ENCODE results near the gene ZNF689. TPM values are rescaled to one million over a fixed set of nuclear protein-coding genes. Genes with fewer than 3 reads are reported as not detected.

The ZNF689 gene
- total and polyA plus RNA-seq, 2 of the 13 experiments (the other 11 are each of a cell fraction or from before 2014, with no cell fraction given) = 9.7 to 19.5 TPM

DNA sequence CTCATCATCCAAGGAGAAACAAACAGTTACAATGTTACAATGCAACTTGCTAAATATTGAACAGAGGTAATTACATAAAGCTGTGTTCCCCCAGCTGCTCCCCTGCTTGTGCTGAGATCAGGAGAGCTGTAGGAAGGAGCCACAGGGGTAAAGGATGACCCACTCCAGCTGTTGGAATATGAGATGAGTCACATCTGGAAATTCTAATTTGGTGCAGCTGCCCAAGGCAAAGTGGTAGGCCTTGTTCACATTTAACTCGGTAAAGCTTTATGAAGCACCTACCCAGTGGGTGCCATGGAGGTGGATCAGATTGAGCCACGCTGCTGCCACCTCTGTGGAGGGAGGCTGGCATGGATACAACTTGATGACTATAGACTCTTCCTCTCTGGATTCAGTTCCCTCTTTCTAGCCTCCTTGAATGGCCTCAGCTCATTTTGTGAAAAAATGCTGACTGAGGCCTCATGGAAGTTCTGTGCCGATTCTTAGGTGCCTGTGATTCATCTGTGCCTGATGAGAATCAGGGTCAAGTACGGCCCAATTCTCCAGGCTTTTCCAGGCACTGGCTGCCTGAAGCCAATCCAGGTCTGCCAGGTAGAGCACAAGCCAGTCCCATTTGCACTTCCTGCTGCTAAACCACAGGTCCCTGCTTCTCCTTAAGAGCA, 7.4 kb downstream of the ZNF689 start (continued):
- TF ChIP-seq, protein P1, sequence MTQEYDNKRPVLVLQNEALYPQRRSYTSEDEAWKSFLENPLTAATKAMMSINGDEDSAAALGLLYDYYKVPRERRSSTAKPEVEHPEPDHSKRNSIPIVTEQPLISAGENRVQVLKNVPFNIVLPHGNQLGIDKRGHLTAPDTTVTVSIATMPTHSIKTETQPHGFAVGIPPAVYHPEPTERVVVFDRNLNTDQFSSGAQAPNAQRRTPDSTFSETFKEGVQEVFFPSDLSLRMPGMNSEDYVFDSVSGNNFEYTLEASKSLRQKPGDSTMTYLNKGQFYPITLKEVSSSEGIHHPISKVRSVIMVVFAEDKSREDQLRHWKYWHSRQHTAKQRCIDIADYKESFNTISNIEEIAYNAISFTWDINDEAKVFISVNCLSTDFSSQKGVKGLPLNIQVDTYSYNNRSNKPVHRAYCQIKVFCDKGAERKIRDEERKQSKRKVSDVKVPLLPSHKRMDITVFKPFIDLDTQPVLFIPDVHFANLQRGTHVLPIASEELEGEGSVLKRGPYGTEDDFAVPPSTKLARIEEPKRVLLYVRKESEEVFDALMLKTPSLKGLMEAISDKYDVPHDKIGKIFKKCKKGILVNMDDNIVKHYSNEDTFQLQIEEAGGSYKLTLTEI (CRISPR knock-in tag; conservative IDR thresholded peaks at IDR 0.05) = no peak
- TF ChIP-seq ZNF30 (CRISPR knock-in tag; IDR thresholded peaks at IDR 0.05) (no peak), IKZF4 (CRISPR knock-in tag; IDR thresholded peaks at IDR 0.05; ENCODE audit: borderline replicate concordance, low read depth, not compliant biosample characterization) (no peak), TP53 (CRISPR knock-in tag; conservative IDR thresholded peaks at IDR 0.05) (no peak), SUZ12 (IDR thresholded peaks at IDR 0.05; ENCODE audit: low read depth, low read length) (no peak), ZNF333 (CRISPR knock-in tag; IDR thresholded peaks at IDR 0.05; ENCODE audit: borderline replicate concordance) (no peak), BORCS8-MEF2B (CRISPR knock-in tag; IDR thresholded peaks at IDR 0.05) (0 out of 2 replicates have a peak, but pooled peaks have one; percentile 28), ZNF652 (CRISPR knock-in tag; IDR thresholded peaks at IDR 0.05; ENCODE audit: borderline replicate concordance, low read depth) (no peak), RBM39 (IDR thresholded peaks at IDR 0.05; ENCODE audit: low read depth, low read length, poor library complexity, severe bottlenecking) (no peak), MAFK (conservative IDR thresholded peaks at IDR 0.05 in 1 of 2, IDR thresholded peaks at IDR 0.05 in 1 of 2; ENCODE audit: low read length in 2 of 2) (peak; percentile 41 to 52; a peak in 3 of 4 replicates), HNRNPH1 (optimal IDR thresholded peaks at IDR 0.05; ENCODE audit: low read depth, low read length) (no peak), TAF1 (CRISPR knock-in tag; IDR thresholded peaks at IDR 0.05) (no peak)
- TF ChIP-seq, protein P2, sequence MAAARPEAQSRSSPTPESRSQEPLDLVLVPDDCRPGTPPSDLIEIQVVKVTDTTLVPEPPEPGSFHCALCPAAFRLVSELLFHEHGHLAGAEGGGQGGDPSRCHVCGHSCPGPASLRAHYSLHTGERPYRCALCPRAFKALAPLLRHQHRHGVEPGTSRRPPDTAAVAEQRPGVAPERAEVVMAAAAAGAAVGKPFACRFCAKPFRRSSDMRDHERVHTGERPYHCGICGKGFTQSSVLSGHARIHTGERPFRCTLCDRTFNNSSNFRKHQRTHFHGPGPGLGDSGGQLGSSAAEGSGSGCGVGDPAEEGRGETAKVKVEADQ (CRISPR knock-in tag; IDR thresholded peaks at IDR 0.05; ENCODE audit: borderline replicate concordance) = no peak
- TF ChIP-seq, protein P3, sequence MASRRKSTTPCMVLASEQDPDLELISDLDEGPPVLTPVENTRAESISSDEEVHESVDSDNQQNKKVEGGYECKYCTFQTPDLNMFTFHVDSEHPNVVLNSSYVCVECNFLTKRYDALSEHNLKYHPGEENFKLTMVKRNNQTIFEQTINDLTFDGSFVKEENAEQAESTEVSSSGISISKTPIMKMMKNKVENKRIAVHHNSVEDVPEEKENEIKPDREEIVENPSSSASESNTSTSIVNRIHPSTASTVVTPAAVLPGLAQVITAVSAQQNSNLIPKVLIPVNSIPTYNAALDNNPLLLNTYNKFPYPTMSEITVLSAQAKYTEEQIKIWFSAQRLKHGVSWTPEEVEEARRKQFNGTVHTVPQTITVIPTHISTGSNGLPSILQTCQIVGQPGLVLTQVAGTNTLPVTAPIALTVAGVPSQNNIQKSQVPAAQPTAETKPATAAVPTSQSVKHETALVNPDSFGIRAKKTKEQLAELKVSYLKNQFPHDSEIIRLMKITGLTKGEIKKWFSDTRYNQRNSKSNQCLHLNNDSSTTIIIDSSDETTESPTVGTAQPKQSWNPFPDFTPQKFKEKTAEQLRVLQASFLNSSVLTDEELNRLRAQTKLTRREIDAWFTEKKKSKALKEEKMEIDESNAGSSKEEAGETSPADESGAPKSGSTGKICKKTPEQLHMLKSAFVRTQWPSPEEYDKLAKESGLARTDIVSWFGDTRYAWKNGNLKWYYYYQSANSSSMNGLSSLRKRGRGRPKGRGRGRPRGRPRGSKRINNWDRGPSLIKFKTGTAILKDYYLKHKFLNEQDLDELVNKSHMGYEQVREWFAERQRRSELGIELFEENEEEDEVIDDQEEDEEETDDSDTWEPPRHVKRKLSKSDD (CRISPR knock-in tag; IDR thresholded peaks at IDR 0.05; ENCODE audit: low read depth) = no peak
- TF ChIP-seq, protein P4, sequence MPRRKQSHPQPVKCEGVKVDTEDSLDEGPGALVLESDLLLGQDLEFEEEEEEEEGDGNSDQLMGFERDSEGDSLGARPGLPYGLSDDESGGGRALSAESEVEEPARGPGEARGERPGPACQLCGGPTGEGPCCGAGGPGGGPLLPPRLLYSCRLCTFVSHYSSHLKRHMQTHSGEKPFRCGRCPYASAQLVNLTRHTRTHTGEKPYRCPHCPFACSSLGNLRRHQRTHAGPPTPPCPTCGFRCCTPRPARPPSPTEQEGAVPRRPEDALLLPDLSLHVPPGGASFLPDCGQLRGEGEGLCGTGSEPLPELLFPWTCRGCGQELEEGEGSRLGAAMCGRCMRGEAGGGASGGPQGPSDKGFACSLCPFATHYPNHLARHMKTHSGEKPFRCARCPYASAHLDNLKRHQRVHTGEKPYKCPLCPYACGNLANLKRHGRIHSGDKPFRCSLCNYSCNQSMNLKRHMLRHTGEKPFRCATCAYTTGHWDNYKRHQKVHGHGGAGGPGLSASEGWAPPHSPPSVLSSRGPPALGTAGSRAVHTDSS (CRISPR knock-in tag; conservative IDR thresholded peaks at IDR 0.05) = no peak

Data from HepG2 (cell line).